Activated gamma-delta T cell treated with Interleukin-2 at 50 U/mL for 16 hours (primary cell): Measurements from ENCODE around the gene E2F1.

Experiments used
- DNase-seq: peaks from one replicate; pipeline ENCODE4 v3.0.0-alpha.2; 2020

The E2F1 gene

DNA sequence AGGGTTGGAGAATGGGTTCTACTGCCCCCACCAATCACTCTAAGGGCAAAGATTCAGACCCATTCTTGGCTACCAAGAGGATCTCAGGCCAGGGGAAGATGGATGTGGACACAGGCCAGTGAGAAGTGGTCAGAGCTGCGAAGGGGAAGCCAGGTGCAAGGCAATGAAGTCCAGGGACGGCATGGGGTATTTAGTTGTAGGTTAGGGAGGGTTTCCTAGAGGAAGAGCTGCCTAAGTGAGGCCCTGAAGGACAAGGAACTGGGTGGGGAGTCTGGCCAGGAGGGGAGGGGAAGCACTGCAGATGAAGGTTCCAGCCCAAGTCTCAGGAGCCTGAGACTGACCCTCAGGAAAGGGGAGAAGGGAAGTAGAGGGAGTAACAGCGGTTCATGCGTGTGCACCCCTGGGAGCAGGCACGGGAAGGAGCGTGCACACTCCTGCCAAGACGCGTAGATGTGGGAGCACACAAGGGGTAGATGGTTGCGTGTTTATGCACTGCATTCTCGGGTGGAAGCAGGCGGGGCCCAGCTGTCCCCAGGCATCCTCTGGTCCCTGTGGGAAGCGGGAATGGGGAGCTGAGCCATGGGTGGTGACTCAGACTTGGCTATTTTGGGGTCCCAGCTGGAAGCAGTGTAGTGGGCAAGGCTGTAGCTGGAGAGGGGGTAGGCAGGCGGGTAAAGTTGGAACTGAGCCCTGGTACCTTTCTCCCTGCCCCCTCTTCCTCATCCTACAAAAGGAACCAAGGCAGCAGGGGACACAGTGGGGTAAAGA is 16.1 kb downstream of the E2F1 start:
- no peak for DNase-seq

DNA sequence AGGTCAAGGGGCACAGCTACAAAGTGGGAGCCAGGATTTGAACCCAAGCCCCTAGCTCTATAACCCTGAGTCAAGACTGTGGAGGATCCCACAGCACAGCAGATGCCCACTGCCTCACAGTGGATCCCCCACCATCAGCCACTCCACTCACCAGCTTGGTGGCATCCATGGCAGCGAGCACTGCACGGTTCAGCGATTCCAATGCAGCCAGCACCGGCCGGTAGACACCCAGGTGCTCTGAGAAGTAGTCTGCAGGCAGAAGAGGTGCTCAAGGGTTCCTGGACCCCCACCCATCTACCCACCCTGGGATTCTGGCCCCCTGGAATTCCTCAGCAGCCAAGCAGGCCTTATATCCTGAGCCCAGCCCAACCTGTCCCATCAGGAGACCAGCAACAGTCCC is 17.0 kb downstream of the E2F1 start:
- DNase-seq: no peak

DNA sequence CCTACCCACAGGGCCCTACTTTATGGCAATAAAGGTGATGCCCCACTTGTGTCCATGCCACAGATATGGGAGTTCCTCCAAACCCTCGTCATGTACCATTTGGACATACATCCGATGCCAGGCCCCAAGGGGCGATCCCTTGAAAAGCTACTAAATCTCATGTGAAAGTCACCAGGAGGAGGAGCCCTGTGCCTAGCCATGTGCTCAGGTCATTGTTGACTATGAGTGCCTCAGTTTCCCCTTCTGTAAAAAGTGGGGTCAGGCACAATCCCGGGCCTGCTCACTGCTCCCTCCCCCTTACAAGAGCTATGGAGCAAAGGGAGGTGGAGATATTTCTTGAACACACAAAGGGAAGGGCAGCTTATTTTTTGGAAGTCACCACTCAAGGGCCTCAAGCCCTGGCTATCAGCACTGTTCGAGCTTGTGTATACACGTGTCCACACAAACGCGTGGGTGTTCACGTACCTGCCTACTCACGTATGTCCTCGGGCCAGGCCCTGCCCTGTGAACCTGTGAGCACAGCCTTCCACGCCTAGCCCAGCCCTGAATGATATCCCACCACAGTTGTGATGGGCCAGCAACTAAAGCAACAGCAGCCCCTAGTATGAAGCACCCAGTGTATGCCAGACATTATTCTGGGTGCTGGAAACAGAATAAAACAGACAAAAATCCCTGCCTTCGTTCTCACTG is 17.6 kb downstream of the E2F1 start:
- no peak for DNase-seq

DNA sequence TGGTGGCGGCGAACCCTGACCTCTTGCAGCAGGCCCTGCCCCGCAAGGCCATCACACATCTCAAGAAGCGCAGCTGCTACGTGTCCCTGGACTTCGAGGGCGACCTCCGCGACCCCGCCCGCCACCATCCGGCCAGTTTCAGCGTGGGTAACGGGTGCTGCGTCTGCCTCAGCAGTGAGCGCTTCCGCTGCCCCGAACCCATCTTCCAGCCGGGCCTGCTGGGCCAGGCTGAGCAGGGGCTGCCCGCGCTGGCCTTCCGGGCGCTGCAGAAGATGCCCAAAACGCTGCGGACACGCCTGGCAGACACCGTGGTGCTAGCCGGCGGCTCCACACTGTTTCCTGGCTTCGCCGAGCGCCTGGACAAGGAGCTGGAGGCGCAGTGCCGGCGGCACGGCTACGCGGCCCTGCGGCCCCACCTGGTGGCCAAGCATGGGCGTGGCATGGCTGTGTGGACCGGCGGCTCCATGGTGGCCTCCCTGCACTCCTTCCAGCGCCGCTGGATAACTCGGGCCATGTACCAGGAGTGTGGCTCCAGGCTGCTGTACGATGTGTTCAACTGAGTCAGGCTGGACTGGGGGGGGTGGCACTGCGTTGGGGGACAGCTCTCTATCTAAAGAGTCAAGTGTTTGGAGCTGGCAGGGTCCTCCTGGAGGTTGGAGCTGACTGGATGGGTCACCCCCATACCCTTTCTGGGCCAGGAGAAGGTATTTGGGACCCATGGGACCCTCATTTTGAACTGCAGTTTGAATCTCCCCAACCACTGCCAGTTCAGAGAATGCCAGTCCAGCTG is 18.3 kb downstream of the E2F1 start:
- peak; percentile 73 for DNase-seq

DNA sequence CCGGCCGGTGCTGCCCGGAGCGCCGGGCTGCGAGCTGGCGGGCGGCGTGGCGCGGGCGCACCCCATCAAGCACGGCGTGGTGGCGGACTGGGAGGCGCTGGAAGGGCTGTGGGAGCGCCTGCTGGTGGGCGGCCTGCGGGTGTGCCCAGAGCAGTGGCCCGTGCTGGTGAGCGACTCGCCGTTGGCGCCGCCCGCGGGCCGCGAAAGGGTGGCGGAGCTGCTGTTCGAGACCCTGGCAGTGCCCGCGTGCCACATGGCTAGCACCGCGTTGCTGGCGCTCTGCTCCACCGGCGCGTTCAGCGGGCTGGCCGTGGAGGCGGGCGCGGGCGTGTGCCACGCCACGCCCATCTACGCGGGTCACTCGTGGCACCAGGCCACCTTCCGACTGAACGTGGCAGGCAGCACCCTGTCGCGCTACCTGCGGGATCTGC is 18.9 kb downstream of the E2F1 start:
- DNase-seq: no peak

DNA sequence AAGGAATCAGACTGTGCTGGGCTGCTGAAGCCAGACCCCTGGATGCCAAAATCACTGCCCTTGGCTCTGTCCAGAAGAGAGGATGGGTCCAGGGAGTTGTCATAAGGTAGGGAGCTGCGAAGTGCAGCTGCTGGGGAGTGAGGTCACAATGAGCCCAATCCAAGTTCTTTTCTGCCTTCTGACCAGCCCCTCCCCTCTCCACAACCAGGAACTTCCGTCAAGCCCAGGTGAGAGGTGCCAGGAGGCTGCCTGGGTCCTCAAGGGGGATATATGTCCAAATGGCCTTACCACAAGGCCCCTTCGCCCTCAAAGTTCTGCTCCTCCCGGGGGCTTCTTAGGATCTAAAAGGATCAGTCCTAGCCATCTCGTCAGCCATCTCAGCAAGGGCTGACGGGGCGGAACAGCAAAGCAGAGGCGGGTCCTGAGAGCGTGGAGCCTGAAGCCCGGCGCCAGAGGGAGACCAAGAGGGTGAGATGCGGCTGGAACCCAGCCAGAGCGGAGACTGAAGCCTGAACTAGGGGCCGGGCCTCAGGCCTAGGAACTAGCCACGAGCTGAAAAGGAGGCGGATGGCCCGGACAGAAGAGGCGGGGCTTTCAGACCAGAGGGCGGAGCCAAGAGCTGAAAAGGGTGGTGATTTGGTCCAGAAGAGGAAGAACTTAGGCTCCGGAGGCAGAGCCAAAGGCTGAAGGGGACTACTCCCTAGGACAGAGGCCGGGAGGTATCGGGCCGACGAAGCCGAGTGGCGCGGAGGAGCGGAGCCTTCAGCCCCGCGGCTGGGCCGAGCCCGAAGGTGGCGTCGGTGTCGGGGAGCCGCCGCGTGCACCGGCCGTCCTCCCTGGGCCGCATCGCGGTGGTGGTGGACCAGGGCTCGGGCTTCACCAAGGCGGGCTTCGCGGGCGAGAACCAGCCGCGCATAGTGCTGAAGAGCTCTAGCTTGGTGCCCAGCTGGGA is 19.6 kb downstream of the E2F1 start, which contains the start of gene ACTL10:
ACTL10 (plus strand) TSS at position 651 of the 952 bp plus-strand sequence. CDS start 555 bp downstream, outside the sequence.
- peak; percentile 79 for DNase-seq

DNA sequence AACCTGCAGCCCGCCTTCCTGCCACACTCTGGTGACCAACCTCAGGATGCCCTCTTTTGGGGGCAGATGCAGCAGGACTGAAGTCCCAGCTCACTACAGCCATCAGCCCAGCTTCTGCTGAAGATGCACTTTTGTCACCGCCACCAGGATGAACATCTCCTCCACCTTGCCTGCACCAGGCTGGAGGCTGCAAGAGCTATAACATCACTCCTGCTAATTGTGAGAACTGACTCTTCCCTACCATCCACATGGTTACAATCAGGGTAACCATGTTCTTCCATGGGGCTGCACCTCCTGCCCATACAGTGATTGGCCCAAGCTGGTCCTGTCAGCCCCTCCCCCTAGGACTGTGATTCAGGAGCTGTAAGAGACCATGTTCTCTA is 21.4 kb downstream of the E2F1 start:
- no peak for DNase-seq

DNA sequence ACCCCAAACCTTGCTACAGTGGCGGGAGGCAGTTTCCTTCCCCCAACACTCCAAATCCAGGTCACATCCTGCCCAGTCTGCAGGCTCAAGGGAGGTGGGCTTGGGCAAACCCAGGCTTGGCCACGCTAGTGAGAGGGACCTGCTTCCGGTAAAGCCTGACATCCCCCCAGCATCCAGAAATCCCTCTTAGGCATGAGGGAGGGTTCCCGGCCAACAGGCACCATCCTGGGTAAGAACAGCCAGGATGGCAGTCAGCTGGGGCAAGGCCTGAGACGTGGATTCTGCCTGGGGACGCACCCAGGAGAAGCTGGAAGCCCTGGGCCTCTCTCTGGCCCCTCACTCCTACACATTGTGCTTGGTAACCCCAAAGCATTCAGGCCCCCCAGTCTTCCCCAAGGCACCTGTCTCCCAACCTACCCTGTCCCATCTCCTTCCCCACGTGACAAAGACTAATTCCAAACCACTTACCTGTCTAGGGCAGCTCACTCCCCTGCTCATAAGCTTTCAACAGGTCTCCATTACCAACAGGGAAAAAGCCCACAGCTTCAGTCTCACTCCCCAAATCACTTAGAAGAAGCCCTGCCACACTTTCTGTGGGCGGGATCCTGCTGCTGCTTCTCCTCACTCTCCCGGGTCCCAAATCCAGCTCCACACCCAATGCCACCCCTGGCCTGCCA is 22.0 kb downstream of the E2F1 start:
- DNase-seq: no peak

DNA sequence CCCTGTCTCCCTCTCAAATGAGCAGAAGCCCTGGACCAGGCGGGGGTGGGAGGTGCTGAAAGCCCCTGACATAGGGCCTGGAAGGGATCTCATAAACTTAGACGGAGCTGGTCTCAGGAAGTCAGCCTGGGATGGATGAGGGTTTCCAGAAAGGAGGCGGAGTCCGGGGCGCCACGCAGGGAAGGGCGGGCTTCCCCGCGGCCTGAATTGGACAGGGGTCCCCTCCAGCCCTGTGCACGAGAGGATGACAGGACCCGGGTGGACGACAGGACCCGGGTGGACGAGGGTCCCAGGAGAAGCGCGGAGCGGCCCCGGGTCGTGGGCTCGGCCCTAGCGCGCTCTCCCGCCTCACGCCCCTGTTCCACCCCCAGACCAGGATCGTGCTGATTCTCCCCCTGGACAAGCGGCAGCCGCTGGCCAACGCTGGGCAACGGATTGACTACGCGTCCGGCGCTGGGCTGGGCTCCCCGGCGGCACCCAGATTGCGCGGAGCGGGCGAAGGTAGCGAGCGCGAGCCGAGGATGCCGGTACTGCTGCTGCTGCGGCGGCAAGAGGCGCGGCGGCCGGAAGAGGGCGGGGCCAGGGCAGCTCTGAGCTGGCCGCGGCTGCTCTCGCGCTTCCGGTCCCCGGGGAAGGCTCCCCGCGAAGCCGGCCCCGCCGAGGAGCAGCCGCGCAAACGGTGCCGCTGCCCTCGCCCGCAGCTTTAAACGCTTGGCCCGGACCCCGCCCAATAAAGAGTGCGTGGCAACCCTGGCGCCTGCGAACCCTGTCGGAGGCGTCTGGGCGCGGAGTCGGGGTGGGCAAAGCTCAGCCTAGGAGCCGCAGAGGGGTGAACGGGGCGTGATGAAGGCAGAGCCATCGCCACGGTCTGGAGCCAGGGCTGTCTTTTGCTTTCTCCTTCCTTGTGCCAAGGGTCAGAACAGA is 22.8 kb downstream of the E2F1 start:
- peak; percentile 85 for DNase-seq

DNA sequence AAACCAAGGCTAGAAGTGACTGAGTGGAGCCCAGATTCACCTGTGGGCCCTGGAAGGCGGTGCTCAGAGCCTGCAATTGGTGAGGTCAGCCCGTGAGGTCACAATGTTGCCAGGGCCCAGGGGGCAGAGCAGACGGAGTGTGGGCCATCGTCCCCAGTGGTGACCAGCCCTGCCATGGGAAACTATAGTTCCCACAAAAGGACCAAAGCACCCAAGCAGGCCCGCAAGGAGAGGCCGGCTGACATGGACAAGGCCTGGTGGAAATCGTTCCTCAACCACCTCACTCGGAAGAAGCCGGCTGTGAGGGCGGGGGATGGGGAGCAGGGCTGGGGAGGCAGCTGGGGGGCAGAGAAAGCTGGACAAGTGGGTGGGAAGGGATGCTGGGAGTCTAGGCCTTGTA is 24.0 kb downstream of the E2F1 start, which contains the start of gene C20orf144:
C20orf144 (plus strand) TSS at position 156 of the 400 bp plus-strand sequence; CDS start at position 175, 19 bp downstream.
- DNase-seq: no peak

DNA sequence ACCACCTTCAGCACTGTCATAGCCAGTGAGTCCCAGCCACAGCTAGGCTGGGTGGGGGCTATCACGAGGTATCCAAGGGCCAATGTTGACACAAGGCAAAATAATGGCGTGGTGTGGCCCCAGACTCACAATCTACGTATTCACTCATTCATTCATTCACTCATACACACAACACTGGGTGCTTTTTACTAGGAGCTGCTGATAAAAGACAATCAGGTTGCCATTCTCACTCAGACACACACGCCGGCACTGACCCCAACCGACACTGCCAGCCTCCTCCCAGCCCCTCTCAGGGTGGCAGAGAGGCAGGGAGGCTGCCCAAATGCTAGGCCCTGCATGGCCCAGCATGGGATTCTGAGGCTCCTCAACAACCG is 25.5 kb downstream of the E2F1 start:
- DNase-seq: no peak

DNA sequence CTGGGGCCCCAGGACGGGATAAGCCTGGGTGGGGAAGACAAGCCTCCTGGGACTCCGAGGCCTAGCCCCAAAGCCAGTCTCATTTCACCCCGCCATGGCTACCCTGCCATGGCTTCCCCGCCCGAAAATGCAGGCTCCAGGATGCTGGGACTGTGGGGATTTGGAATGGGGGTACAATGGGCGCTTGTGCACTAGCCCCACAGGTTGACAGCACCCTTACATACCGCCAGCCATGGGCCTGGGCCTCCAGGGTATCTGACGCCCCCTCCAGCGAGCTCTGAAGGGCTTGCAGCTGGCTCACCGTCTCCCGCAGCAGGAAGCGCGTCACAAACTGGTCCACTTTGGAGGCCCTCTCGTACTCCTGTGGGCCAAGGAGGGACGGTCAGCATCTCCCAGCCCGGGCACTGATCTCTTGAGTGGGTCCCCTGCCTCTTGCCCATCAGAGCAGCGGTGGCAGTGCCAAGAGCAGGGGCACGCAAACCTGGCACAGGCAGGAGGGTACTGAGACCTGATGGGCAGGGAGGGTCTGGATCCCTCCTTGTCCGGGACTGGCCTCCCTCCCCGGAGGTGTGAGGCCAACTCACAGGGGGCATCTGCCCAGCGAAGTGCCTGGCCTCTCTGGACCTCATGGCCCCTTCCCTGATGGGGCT is 26.0 kb downstream of the E2F1 start:
- no peak for DNase-seq

DNA sequence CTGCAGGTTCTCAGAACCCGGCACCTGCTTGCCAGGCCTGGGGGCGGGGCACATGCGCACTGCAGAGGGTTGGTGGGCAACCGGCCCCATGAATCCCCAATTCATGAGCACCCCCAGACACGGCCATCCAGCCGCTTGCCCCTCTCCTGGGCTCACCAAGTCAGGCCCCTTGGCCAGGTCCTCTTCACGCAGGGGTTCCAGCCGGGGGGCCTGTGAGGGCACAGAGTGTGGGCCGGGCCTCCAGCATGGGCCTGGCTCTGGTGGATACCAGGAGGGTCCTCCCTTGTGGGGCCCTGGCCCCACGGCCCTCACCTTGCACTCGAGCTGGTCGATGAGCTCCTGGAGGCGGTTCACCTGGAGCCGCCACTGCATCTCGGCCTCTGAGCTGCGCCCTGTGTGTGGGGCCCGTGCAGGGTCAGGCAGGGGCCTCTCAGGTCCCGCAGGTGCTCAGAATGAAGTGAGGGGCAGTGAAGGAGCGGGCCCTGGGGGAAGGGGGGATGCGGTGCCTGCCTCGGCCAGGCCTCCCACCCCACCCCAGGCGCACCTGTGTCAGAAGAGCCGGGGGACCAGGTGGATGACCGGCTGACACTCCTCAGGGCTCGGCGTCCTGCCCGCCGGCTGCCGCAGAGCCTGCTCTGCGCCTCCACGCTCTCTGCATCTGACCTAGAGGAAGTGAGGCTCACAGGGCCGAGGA is 26.7 kb downstream of the E2F1 start:
- no peak for DNase-seq

DNA sequence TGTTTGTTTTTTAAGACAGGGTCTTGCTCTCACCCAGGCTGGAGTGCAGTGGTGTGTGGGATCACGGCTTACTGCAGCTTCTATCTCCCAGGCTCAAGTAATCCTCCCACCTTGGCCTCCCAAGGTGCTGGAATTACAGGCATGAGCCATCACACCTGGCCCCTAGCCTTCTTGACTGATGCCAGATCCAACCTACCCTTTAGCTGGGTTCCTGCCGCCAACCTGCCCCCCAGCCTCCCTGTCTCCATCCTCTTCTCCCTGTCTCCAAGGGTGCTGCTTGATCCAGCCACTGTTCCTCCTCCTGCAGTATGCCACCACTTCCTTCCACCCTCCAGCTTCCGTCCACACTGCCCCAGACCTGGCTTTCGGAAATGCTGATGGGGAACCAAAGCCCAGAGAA is 27.3 kb downstream of the E2F1 start:
- no peak for DNase-seq

DNA sequence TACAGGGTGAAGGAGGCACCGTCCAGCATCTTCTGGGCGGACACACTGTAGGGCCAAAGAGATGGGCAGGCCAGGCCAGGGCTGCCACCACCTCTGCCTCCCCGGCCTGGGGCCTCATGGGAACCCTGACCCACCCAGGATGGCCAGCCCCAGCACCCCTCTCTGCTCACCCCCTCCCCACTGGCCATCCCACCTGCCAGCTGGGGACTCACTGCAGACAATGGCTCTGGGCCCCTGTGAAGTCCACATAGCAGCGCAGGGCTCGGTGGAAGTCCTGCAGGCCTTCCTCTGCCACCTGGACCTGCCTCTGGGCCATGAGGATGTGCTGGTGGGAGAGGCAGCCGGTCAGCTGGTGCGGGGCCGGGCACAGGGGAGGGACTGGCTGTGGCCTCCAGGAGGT is 27.7 kb downstream of the E2F1 start:
- DNase-seq: no peak

DNA sequence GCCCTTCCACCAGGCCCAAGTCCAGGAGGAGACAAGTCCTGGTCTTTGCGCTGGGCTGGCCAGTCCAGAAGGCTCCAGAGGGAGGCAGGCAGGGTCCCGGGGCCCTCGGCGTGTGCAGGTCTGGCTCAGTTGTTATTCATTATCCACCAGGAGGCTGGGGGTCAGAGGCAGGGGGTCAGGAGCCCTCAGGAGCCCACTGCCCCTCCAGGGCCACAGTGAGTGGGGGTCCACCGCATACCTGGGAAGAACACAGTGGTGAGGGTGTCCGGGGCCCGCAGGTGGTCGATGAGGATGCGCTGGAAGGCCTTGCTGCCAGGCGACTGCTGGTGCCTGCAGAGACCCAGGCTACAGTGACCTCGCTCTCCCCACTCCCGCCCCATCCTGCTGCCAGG is 28.5 kb downstream of the E2F1 start:
- no peak for DNase-seq

DNA sequence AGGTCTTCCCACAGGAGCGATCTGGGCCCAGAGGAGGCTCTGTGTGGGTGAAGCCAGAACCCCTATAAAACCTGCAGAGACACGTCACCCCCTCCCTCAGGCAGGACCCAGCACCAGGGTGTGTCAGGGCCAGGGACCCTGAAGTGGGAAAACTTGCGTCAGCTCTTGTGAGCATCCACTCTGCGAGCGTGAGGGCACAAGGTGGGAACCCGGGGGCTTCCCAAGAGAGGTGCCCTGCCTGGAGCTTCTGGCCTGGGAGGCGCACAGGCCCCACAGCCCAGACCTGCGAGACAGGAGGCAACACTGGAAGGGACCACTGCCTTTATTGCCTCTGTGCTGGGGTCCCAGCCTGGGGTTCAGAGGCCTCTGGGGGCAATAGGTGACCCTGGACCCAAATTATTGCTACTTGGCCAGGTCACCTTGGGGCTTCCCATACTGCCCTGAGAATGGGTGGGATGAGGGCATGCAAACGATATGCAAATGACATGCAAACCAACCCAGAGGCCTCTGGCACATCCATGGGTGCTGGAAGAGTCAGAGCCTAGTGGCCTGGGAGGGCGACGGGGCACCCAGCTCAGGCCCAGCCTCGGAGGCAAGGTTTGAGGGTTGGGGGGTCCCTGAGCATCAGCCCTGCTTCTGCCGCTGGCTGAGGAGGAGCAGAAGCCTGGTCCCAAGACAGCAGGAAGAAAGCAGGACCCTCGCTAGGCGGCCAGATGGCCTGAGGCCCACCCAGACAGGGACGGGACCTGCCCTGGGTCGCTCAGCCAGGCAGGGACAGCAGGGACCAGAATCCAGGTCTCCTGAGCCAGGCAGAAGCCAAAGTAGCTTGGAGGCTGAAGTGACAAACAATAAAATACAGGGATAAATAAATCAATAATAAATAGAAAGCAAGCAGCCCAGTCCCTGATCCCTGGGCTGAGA is 29.1 kb downstream of the E2F1 start:
- no peak for DNase-seq
